Measurements from ENCODE around the gene ENDOV.

Gene ENDOV

GRCh38 chr17:80455336-80455710 is 40.4 kb downstream of the ENDOV start:
- no peak for TF ChIP-seq CTCF (conservative IDR thresholded peaks at IDR 0.05; ENCODE audit: low read depth)
- ChIA-PET POLR2A (ENCODE audit: low non-redundant PET) (interaction anchor here (1.3 kb wide), 1 partner anchor 13 kb away, joined by 7 read pairs; no protein-coding TSS in a partner anchor), CTCF (interaction anchor here (0.6 to 1.6 kb wide), 3 partner anchors 14 to 28 kb away, joined by 3 to 6 read pairs (median 4); no protein-coding TSS in a partner anchor)
- DNase-seq (ENCODE audit: low spot score) = peak; percentile 49
- H3K27ac ChIP-seq = peak overlapping the region; percentile 94

- ChIA-PET CTCF (interaction anchor here (1.1 kb wide), 1 partner anchor 120 kb away, joined by 3 read pairs; no protein-coding TSS in a partner anchor), POLR2A (ENCODE audit: low non-redundant PET) (no interaction called here)
- no peak for TF ChIP-seq CTCF (conservative IDR thresholded peaks at IDR 0.05; ENCODE audit: low read depth)
- DNase-seq (ENCODE audit: low spot score) = no peak
- H3K27ac ChIP-seq = peak overlapping the region; percentile 94
Measured at GRCh38 chr17:80455784-80456183, 40.8 kb downstream of the ENDOV start.

GRCh38 chr17:80456465-80457235 is 41.7 kb downstream of the ENDOV start:
- TF ChIP-seq CTCF (conservative IDR thresholded peaks at IDR 0.05; ENCODE audit: low read depth) = no peak
- H3K27ac ChIP-seq = peak overlapping the region; percentile 94; the same call in 1 of the 2 replicates
- no peak for DNase-seq (ENCODE audit: low spot score)
- ChIA-PET POLR2A (ENCODE audit: low non-redundant PET) (no interaction called here), CTCF (interaction anchor here (0.7 to 1.1 kb wide), 2 partner anchors 19 to 119 kb away, joined by 3 to 6 read pairs; no protein-coding TSS in a partner anchor)

GRCh38 chr17:80457236-80457856 is 42.4 kb downstream of the ENDOV start:
- H3K27ac ChIP-seq = no peak overlapping the region; the same call in 1 of the 2 replicates
- CTCF ChIA-PET = interaction anchor here (0.6 to 0.7 kb wide), 2 partner anchors 19 to 117 kb away, joined by 5 to 6 read pairs; no protein-coding TSS in a partner anchor
- no peak for DNase-seq (ENCODE audit: low spot score)
- no peak for TF ChIP-seq CTCF (conservative IDR thresholded peaks at IDR 0.05; ENCODE audit: low read depth)
- POLR2A ChIA-PET (ENCODE audit: low non-redundant PET) = no interaction called here

GRCh38 chr17:80458016-80458415 is 43.0 kb downstream of the ENDOV start:
- H3K27ac ChIP-seq = no peak overlapping the region
- no peak for TF ChIP-seq CTCF (conservative IDR thresholded peaks at IDR 0.05; ENCODE audit: low read depth)
- POLR2A ChIA-PET (ENCODE audit: low non-redundant PET) = no interaction called here
- CTCF ChIA-PET = interaction anchor here (0.6 kb wide), 1 partner anchor 116 kb away, joined by 5 read pairs; no protein-coding TSS in a partner anchor
- no peak for DNase-seq (ENCODE audit: low spot score)

GRCh38 chr17:80459234-80459633 is 44.3 kb downstream of the ENDOV start:
- POLR2A ChIA-PET (ENCODE audit: low non-redundant PET) = no interaction called here
- CTCF ChIA-PET = no interaction called here
- DNase-seq (ENCODE audit: low spot score) = no peak
- TF ChIP-seq CTCF (conservative IDR thresholded peaks at IDR 0.05; ENCODE audit: low read depth) = no peak
- no peak overlapping the region for H3K27ac ChIP-seq

All from RWPE1 (cell line).